HepG2 (cell line): ENCODE data around the gene ARID3C. TPM values are rescaled to one million over a fixed set of nuclear protein-coding genes. Genes with fewer than 3 reads are reported as not detected.

Source experiments
- ARID2 ChIP-seq: sonication (generic); formaldehyde crosslinking; IDR thresholded peaks from 2 replicates; pipeline ENCODE4 v1.8.1; 2022; ENCODE audit warnings: mild to moderate bottlenecking, missing genetic modification reagents, borderline replicate concordance
- BORCS8-MEF2B ChIP-seq: sonication (generic); formaldehyde crosslinking; IDR thresholded peaks from 2 replicates; pipeline ENCODE4 v1.8.0; 2022; ENCODE audit warnings: mild to moderate bottlenecking, missing genetic modification reagents
- CENPT ChIP-seq: sonication (generic); formaldehyde crosslinking; IDR thresholded peaks from 2 replicates; pipeline ENCODE4 v1.8.0; 2022; ENCODE audit warnings: low read depth, mild to moderate bottlenecking, moderate library complexity, missing genetic modification reagents
- FUBP1 ChIP-seq: sonication (generic); formaldehyde crosslinking; IDR thresholded peaks from 2 replicates; pipeline ENCODE4 v1.5.1; 2020; ENCODE audit warnings: missing genetic modification reagents, mild to moderate bottlenecking, borderline replicate concordance
- KLF12 ChIP-seq: sonication (generic); formaldehyde crosslinking; IDR thresholded peaks from 2 replicates; pipeline ENCODE4 v1.4.0; 2020; ENCODE audit warnings: missing genetic modification reagents, borderline replicate concordance
- KLF15 ChIP-seq: sonication (generic); formaldehyde crosslinking; IDR thresholded peaks from 2 replicates; pipeline ENCODE4 v1.8.1; 2023; ENCODE audit warnings: borderline replicate concordance, mild to moderate bottlenecking, inconsistent platforms, missing genetic modification reagents, mixed read lengths
- MED8 ChIP-seq: sonication (generic); formaldehyde crosslinking; IDR thresholded peaks from 2 replicates; pipeline ENCODE4 v1.8.1; 2023; ENCODE audit warnings: mild to moderate bottlenecking, missing genetic modification reagents; ENCODE audit not compliant: insufficient replicate concordance
- MEIS1 ChIP-seq: sonication (generic); formaldehyde crosslinking; IDR thresholded peaks from 2 replicates; pipeline ENCODE4 v1.9.0; 2021; ENCODE audit warnings: mild to moderate bottlenecking, missing genetic modification reagents, moderate library complexity, borderline replicate concordance
- ONECUT2 ChIP-seq: sonication (generic); formaldehyde crosslinking; IDR thresholded peaks from 2 replicates; pipeline ENCODE4 v1.4.0; 2020; ENCODE audit warnings: missing genetic modification reagents
- POGK ChIP-seq: sonication (generic); formaldehyde crosslinking; conservative IDR thresholded peaks from 2 replicates; pipeline ENCODE4 v1.8.0; 2022; ENCODE audit warnings: mild to moderate bottlenecking, moderate library complexity, missing genetic modification reagents
- POLR2G ChIP-seq: fragments of 200-400 bp; formaldehyde crosslinking; IDR thresholded peaks from 2 replicates; pipeline ENCODE4 v1.6.1; 2018; ENCODE audit warnings: mild to moderate bottlenecking, low read depth, low read length, moderate library complexity
- RBAK ChIP-seq: sonication (generic); formaldehyde crosslinking; IDR thresholded peaks from 2 replicates; pipeline ENCODE4 v1.5.1; 2020; ENCODE audit warnings: mild to moderate bottlenecking, missing genetic modification reagents
- RXRA ChIP-seq: sonication (generic); formaldehyde crosslinking; IDR thresholded peaks from 2 replicates; pipeline ENCODE4 v1.5.1; 2020; ENCODE audit warnings: missing genetic modification reagents
- SIN3B ChIP-seq: fragments of 150-350 bp; IDR thresholded peaks from 2 replicates; pipeline ENCODE4 v1.6.1; 2014; ENCODE audit warnings: low read length
- SRSF4 ChIP-seq: fragments of 200-400 bp; formaldehyde crosslinking; IDR thresholded peaks from one replicate; pipeline ENCODE4 v1.6.1; 2018; ENCODE audit warnings: mild to moderate bottlenecking, low read depth, low read length, moderate library complexity; ENCODE audit not compliant: poor library complexity, severe bottlenecking
- STAT5B ChIP-seq: sonication (generic); formaldehyde crosslinking; IDR thresholded peaks from 2 replicates; pipeline ENCODE4 v1.4.0; 2020; ENCODE audit warnings: missing genetic modification reagents
- TCF7 ChIP-seq: sonication (generic); IDR thresholded peaks from 2 replicates; pipeline ENCODE4 v1.6.1; 2016; ENCODE audit warnings: antibody characterized with exemption, low read depth
- TEAD3 ChIP-seq: optimal IDR thresholded peaks from 2 replicates; pipeline ENCODE3; 2016; ENCODE audit warnings: borderline replicate concordance
- ZEB1 ChIP-seq: IDR thresholded peaks from 2 replicates; pipeline ENCODE4 v1.6.1; 2012; ENCODE audit warnings: mild to moderate bottlenecking, low read depth, inconsistent platforms; ENCODE audit not compliant: insufficient replicate concordance
- ZMYM4 ChIP-seq: sonication (generic); formaldehyde crosslinking; IDR thresholded peaks from 2 replicates; pipeline ENCODE4 v1.8.1; 2023; ENCODE audit warnings: mild to moderate bottlenecking, missing genetic modification reagents
- ZNF234 ChIP-seq: sonication (generic); formaldehyde crosslinking; conservative IDR thresholded peaks from 2 replicates; pipeline ENCODE4 v1.5.1; 2020; ENCODE audit warnings: mild to moderate bottlenecking, missing genetic modification reagents
- ZNF281 ChIP-seq: sonication (generic); formaldehyde crosslinking; IDR thresholded peaks from 2 replicates; pipeline ENCODE4 v1.4.0; 2020; ENCODE audit warnings: missing genetic modification reagents, borderline replicate concordance
- ZNF354B ChIP-seq: sonication (generic); formaldehyde crosslinking; IDR thresholded peaks from 2 replicates; pipeline ENCODE4 v1.8.0; 2022; ENCODE audit warnings: mild to moderate bottlenecking, missing genetic modification reagents
- polyA plus RNA-seq, 8 experiments: library from polyadenylated mRNA; depleted of rRNA in 3 of 8; stranded (reverse) in 7 of 8; unstranded in 1 of 8; fragments of >200 nt; fragmentation: Illumina TruSeq in 4 of 8; extraction: Trizol in 4 of 8; gene quantifications; 2 replicates each; pipeline versions ENCODE4 v1.2.1 to v1.2.3, GENCODE V29; 2011 to 2016; ENCODE audit warnings: low read depth in 4 of 8, missing spikeins in 1 of 8, mixed read lengths in 1 of 8; ENCODE audit not compliant: insufficient read depth in 1 of 8
- total RNA-seq, 5 experiments: library from RNA; depleted of rRNA; stranded (reverse); fragments of >200 nt; fragmentation: Illumina TruSeq; extraction: Trizol; gene quantifications; 2 replicates each; pipeline ENCODE4 v1.2.3, GENCODE V29; 2016; ENCODE audit warnings: low read depth in 1 of 5

ARID3C gene
- total and polyA plus RNA-seq, 2 of the 13 experiments (the other 11 are each of a cell fraction or from before 2014, with no cell fraction given) = not detected

GRCh38 chr9:34646211-34647083, 17.6 kb upstream of the ARID3C start, which contains the start of gene GALT (continued):
- TF ChIP-seq RBAK (CRISPR knock-in tag) = 0 out of 2 replicates have a peak, but pooled peaks have one; percentile 30
- TF ChIP-seq TEAD3 = peak; percentile 38
- no peak for TF ChIP-seq ONECUT2 (CRISPR knock-in tag)
- peak; percentile 51; the same call in 1 of the 2 replicates for TF ChIP-seq KLF12
- no peak; the same call in 1 of the 2 replicates for TF ChIP-seq MEIS1 (CRISPR knock-in tag)
- 0 out of 2 replicates have a peak, but pooled peaks have one; percentile 35 for TF ChIP-seq FUBP1 (CRISPR knock-in tag)
- TF ChIP-seq SRSF4 = no peak
- TF ChIP-seq ARID2 (CRISPR knock-in tag) = no peak
- no peak for TF ChIP-seq ZEB1
- peak; percentile 84 for TF ChIP-seq MED8
- TF ChIP-seq ZNF281 (CRISPR knock-in tag) = no peak; the same call in 1 of the 2 replicates
- TF ChIP-seq POGK (CRISPR knock-in tag) = peak; percentile 85
- peak; percentile 63; the same call in 1 of the 2 replicates for TF ChIP-seq CENPT (CRISPR knock-in tag)
- peak; percentile 33; the same call in 1 of the 2 replicates for TF ChIP-seq SIN3B
- peak; percentile 34 for TF ChIP-seq ZMYM4 (CRISPR knock-in tag)
- no peak for TF ChIP-seq KLF15 (CRISPR knock-in tag)
- peak; percentile 53 for TF ChIP-seq TCF7
- TF ChIP-seq ZNF354B (CRISPR knock-in tag) = no peak
- TF ChIP-seq BORCS8-MEF2B (CRISPR knock-in tag) = no peak
- 0 out of 2 replicates have a peak, but pooled peaks have one; percentile 3 for TF ChIP-seq STAT5B
- peak; percentile 77 for TF ChIP-seq RXRA (CRISPR knock-in tag)
- TF ChIP-seq POLR2G = peak; percentile 87
- TF ChIP-seq ZNF234 (CRISPR knock-in tag) = no peak
